Ectodermal cell (in vitro differentiated cells): ENCODE data around the gene EVI5.

ENCODE experiments used
- H3K27ac ChIP-seq: 2 replicates; pipeline ENCODE4 v1.7.0; 2013; ENCODE audit warnings: mild to moderate bottlenecking, low read depth, low read length; ENCODE audit not compliant: insufficient read depth, poor library complexity, severe bottlenecking
- H3K27me3 ChIP-seq: 2 replicates; pipeline ENCODE4 v1.7.0; 2013; ENCODE audit warnings: mild to moderate bottlenecking, low read length; ENCODE audit not compliant: insufficient read depth, control insufficient read depth, poor library complexity, severe bottlenecking
- H3K36me3 ChIP-seq: one replicate; pipeline ENCODE4 v1.7.0; 2013; ENCODE audit warnings: low read length; ENCODE audit not compliant: control insufficient read depth, insufficient read depth
- H3K4me1 ChIP-seq: one replicate; pipeline ENCODE4 v1.7.0; 2013; ENCODE audit warnings: low read length; ENCODE audit not compliant: control insufficient read depth, insufficient read depth
- H3K4me3 ChIP-seq: 2 replicates; pipeline ENCODE4 v1.7.0; 2013; ENCODE audit warnings: low read depth, low read length, control low read depth; ENCODE audit not compliant: insufficient read depth
- H3K9me3 ChIP-seq: 2 replicates; pipeline ENCODE4 v1.7.0; 2013; ENCODE audit warnings: mild to moderate bottlenecking, low read length, moderate library complexity; ENCODE audit not compliant: control insufficient read depth
- WGBS, 2 experiments: methylation state at CpG; one replicate each; pipeline ENCODE4 v1.1.7; 2013; ENCODE audit warnings: missing lambda C conversion rate in 2 of 2; 5-methylcytosine and 5-hydroxymethylcytosine counted together

EVI5 gene

GRCh38 chr1:92505015-92505692 lies 279.8 kb downstream of the EVI5 start:
- Histone ChIP-seq H3K9me3 (no peaks in the 10 kb centered on the region), H3K27ac (no peak overlapping the region)
- WGBS, 2 experiments = 91 to 94% methylated on average over 6 of the region's 6 CpGs

GRCh38 chr1:92504291-92505014 lies 280.5 kb downstream of the EVI5 start:
- Histone ChIP-seq H3K27me3 (no peaks in the 10 kb centered on the region), H3K4me3 (no peak overlapping the region), H3K9me3 (no peaks in the 10 kb centered on the region), H3K4me1 (no peaks in the 10 kb centered on the region), H3K27ac (no peak overlapping the region), H3K36me3 (no peaks in the 10 kb centered on the region)
- WGBS, 2 experiments = 91% methylated on average over 8 of the region's 8 CpGs

More at GRCh38 chr1:92505015-92505692, 279.8 kb downstream of the EVI5 start:
- Histone ChIP-seq H3K4me3 (no peak overlapping the region), H3K36me3 (no peaks in the 10 kb centered on the region), H3K4me1 (no peaks in the 10 kb centered on the region), H3K27me3 (no peaks in the 10 kb centered on the region)

DNA sequence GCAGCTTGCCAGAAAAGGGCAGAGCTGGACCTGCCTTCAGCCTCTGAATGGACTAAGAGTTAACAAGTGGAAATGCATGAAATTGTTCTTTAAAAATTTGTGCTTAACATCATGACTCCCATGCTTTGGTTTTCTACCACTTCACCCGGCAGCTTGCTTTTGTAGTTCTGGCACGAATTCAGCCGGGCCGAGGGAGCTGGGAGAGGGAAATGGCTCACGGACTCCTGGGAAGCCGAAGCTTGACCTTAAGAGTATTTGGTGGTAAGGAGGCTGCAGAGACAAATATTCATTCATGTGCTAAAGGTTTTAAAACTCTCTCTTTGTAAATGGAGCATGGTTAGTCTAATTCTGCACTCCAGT lies 281.0 kb downstream of the EVI5 start:
- Histone ChIP-seq H3K36me3 (no peaks in the 10 kb centered on the region), H3K9me3 (no peaks in the 10 kb centered on the region), H3K27me3 (no peaks in the 10 kb centered on the region), H3K4me1 (no peaks in the 10 kb centered on the region), H3K27ac (no peak overlapping the region), H3K4me3 (no peak overlapping the region)
- 90% methylated on average over 6 of the region's 6 CpGs for WGBS, 2 experiments

DNA sequence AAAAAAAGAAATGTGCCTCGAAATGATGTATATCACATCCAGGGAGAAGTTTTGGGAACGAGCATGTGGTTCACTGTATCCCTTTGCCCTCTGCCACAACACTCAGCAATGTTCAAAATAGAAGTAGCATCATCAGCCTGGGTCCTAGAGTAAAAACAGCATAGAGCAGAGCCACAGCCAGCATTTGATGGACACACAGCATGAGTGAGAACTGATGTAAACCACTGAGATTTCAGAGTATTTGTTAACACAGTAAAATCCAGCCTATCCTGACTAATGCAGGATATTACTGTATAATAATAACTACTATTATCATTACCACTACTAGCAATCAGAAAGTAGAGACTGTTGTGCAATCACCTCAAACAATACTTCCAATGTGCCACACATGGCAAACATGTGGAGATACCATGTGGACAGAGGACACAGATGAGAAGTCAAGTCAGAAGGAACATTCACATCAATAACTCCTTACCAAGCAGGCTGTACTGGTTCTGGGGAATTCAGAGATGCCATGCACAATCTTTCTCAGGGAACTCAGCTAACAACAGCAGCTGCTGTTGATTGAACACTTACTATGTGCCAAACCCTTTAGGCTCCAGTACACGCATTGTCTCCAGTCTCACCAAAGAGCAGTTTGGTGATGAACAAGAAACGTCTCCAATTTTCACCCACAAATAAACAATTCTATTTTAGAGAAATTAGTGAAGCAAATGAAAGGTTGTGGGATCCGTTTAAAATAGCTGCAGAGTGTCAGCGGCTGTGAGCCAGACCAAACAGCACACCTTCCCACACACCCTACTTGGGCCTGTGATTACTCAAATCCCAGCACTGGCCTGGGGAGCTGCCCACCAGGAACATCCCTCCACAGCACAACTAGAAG lies 281.6 kb downstream of the EVI5 start:
- WGBS, 2 experiments = 92 to 98% methylated on average over 5 to 6 of the region's 6 CpGs
- H3K9me3 ChIP-seq = no peaks in the 10 kb centered on the region

DNA sequence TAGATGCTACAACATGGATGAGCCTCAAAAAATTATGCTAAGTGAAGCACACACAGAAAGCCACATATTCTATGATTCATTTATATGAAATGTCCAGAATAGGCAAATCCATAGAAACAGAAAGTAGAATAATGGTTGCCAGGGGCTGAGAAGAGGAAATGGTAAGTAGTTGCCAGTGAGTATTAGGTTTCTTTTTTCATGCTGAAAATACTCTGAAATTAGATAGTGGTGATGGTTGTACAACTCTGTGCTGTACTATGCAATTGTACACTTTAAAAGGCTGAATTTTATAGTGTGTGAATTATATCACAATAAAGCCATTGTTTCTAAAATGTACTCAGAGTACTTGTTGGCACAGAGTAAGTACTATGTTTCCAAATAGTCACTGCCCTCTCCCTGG lies 282.7 kb downstream of the EVI5 start:
- Histone ChIP-seq H3K27me3 (no peaks in the 10 kb centered on the region), H3K9me3 (no peaks in the 10 kb centered on the region), H3K27ac (no peak overlapping the region), H3K4me1 (no peaks in the 10 kb centered on the region), H3K36me3 (no peaks in the 10 kb centered on the region), H3K4me3 (no peak overlapping the region)

More for the DNA sequence above, 281.6 kb downstream of the EVI5 start:
- H3K27ac ChIP-seq = no peak overlapping the region
- H3K4me3 ChIP-seq = no peak overlapping the region
- H3K36me3 ChIP-seq = no peaks in the 10 kb centered on the region
- H3K4me1 ChIP-seq = no peaks in the 10 kb centered on the region
- no peaks in the 10 kb centered on the region for H3K27me3 ChIP-seq

GRCh38 chr1:92500552-92500951 lies 284.4 kb downstream of the EVI5 start:
- H3K27me3 ChIP-seq = no peaks in the 10 kb centered on the region
- no peaks in the 10 kb centered on the region for H3K36me3 ChIP-seq
- WGBS, 2 experiments = no CpG with 5 or more reads among the region's 1 CpG
- no peaks in the 10 kb centered on the region for H3K9me3 ChIP-seq
- H3K4me3 ChIP-seq = no peak overlapping the region
- no peak overlapping the region for H3K27ac ChIP-seq
- no peaks in the 10 kb centered on the region for H3K4me1 ChIP-seq

DNA sequence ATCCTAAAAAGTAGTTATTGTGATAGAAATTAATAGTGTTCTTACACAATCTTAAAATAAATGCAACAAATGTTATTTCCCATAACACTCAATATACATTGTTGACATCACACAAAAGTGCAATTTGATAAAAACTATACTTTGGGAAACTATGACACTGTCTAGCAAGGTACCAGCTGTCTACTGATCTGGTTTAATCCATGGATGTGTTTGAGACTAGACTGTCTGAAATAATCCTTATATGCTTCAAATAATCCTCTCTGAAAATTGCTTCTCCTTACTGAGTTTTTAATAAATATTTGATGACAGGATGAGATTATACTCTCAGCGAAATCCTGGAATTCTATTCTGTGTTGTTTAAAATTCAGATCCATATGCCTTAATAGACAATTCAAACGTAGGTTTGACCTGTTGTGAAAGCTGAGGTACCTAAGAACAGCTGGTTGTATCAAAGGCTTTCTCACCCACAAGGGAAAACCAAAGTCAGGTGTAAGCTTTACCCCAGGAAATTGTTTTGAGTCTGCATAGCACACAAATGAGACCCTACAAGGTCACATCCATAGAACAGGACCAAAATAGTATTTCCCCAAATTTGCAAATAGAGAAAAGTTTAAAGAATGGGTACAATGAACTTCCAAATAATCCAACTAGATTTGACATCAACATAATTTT lies 289.4 kb downstream of the EVI5 start:
- H3K27me3 ChIP-seq = no peaks in the 10 kb centered on the region
- H3K4me1 ChIP-seq = no peaks in the 10 kb centered on the region
- H3K9me3 ChIP-seq = no peaks in the 10 kb centered on the region
- H3K4me3 ChIP-seq = no peak overlapping the region
- WGBS, 2 experiments = 77 to 95% methylated on average over 2 of the region's 2 CpGs
- no peak overlapping the region for H3K27ac ChIP-seq
- H3K36me3 ChIP-seq = no peaks in the 10 kb centered on the region

- Histone ChIP-seq H3K27me3 (peaks cover 2% of the 10 kb centered on the region), H3K27ac (no peak overlapping the region), H3K9me3 (no peaks in the 10 kb centered on the region), H3K36me3 (no peaks in the 10 kb centered on the region), H3K4me1 (no peaks in the 10 kb centered on the region), H3K4me3 (no peak overlapping the region)
- 96 to 97% methylated on average over 3 to 4 of the region's 4 CpGs for WGBS, 2 experiments
These were observed 290.3 kb downstream of the EVI5 start for GRCh38 chr1:92494485-92495141.

DNA sequence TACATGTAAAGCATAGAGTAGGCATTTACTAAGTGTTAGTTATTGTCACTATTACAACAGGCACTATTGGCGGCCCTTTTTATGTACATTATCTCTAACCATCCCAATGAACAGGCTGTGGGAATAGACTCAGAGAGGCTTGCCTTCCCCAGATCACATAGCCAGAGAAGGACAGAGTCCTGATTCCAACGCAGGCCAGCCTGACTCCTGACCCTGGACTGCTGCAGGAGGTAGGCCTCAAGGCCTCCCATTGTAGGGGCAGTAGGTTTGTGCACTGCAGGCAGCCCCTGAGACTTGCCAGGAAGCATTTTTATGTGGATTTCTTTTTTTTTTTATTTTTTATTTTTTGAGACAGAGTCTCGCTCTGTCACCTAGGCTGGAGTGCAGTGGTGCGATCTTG lies 291.8 kb downstream of the EVI5 start:
- Histone ChIP-seq H3K9me3 (no peaks in the 10 kb centered on the region), H3K4me1 (no peaks in the 10 kb centered on the region), H3K27ac (no peak overlapping the region), H3K27me3 (peaks cover 16% of the 10 kb centered on the region), H3K4me3 (no peak overlapping the region), H3K36me3 (no peaks in the 10 kb centered on the region)
- WGBS, 2 experiments = 89 to 93% methylated on average over 3 to 4 of the region's 4 CpGs
